GM18511 (cell line): ENCODE data around the gene AKAIN1.

Source experiments
- ATAC-seq: cut with Tn5 transposase; IDR thresholded peaks from one replicate; pipeline ENCODE4 v1.9.1; 2021; ENCODE audit warnings: mild to moderate bottlenecking, moderate library complexity; ENCODE audit not compliant: unreplicated experiment

Gene AKAIN1

GRCh38 chr18:5197032-5197434 lies at the start of gene AKAIN1:
Gene AKAIN1, minus strand, starts transcription at chr18:5197257. Its CDS starts 204 bp downstream, at chr18:5197053.
- ATAC-seq = no peak

GRCh38 chr18:5244941-5245340 lies 47.9 kb upstream of the AKAIN1 start:
- no peak for ATAC-seq

- ATAC-seq = no peak
These were observed 42.4 kb upstream of the AKAIN1 start for GRCh38 chr18:5239447-5239846.

DNA sequence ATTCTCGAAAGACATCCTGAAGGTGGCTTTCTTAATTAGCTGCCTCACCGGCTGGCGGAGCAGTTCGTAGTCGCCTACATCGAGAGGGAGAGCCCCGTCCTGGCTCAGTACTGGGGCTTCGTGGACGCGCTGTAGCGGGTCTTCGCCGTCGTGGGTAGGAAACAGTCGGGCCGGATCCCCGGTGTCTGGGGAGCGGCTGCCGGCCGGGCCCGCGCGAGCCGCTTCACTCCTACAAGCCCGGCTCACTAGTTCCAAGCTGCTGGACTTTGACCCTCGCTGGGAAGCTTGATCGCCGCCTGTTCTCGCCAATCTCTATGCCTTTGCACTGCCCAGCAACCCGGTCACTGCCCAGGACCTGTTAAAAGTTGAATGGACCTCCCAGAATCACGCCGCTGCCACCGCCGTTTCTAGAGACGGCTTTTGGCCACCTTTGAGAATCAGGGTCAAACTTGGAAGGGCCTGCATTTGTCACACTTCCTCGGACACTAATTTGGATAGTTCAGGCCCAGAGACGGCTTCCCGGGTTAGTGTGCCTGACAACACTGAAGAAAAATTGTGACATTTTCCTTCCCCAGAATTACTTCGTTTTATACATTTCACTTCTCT lies 41.4 kb upstream of the AKAIN1 start:
- peak; percentile 53 for ATAC-seq

GRCh38 chr18:5237723-5238370 lies 40.8 kb upstream of the AKAIN1 start:
- ATAC-seq = peak; percentile 91

DNA sequence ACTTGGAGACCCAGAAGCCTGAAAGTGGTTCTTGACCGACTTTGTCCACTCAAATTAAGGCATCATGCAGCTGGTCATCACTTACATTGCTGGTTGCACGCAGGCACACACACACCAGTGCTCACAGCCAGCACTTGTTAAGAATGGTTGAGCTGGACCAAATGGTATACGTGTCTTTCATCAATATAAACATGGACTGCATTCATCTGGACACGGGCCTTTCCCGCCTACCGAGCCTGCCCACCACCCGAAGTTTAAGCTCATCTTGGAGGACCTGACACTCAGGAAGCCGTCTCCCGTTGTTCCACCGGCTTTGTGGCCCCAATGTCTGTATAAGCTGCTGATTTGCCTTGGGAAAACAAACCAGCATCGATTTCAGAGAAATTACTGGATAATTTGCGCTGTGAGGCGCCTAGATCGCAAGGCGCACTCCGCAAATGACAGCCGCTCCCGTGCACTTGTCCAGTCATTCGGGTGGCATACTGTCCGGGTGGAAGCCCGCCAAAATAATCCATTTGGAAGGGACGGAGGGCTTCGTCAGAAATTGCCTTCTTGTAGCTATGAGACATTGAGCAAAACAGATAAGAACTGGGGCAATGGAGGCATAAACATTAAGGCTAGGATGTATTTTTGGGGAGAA lies 40.1 kb upstream of the AKAIN1 start:
- peak; percentile 50 for ATAC-seq

- no peak for ATAC-seq
These were observed 17.7 kb upstream of the AKAIN1 start for GRCh38 chr18:5214583-5215351.

DNA sequence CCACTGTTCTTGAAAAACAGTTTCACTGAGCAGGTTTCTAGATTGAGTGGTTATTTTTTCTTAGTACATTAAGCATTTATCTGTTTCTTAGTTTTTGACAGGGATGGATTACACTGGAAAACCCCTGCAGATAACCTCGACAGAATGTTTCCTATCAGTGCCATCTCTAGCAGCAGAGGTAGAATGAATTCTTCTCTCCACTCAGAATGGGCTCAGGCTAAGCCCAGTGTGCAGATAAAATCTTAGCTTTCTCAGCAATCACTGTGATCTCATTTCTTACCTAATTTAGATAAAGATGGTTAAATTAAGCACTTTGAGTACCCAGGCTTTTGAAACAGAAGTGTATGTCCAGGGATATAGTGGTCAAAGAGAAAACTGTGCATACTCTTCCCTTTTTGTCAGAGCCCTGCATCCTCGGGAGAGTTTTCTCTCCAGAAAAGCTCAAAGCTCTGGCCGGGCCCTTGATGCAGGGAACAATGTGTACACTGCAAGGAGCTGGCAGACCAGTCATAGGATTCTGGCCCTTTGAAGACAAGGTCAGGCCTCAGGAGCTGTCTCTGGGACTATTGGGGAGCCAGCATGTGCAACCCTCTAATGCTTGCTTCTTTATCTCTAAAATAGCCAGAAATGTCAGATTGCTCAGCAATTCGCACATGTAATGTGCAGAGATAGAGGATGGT lies 10.6 kb upstream of the AKAIN1 start:
- ATAC-seq = no peak

GRCh38 chr18:5198311-5198710 lies 1.3 kb upstream of the AKAIN1 start:
- no peak for ATAC-seq

GRCh38 chr18:5197461-5197860 lies 404 bp upstream of the AKAIN1 start:
- no peak for ATAC-seq

DNA sequence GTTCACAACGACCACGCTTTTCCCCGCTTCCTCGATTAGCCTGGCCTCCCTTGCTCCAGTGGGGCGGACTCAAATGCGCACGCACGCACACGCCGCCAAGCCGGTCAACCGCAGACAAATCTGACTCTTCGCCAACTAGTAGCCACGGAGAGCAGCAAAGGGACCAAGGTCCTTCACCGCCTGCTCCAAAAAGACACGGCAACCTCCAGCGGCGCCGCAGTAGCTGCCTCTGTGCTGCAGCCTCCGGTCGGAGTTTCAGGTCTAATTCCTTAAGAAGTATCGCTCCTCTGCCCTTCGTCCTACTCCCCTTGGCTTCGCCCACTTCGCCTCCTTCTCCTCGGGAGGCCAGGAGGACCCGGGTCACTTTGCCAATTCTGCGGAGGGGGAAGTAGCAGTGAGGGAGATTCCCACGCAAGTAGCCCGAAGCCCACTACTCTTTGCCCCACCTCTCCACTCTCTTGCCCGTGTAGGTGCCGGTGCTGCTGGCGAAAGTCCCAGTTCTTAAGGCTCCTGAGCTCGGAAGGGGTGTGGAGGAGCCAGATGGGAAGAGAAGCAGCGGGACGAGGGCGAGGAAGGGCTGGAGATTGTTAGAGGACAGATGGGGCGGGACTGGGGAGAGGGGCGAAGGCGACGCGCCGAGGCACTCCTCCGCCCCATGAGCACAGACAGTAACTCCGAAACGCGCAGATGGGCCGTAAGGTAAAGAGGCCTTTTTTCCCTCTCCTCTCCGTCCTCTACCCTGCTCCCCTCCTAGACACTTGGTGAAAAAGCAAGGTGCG lies 615 bp downstream of the AKAIN1 start:
- ATAC-seq = no peak

GRCh38 chr18:5195656-5196055 lies 1.4 kb downstream of the AKAIN1 start:
- no peak for ATAC-seq

DNA sequence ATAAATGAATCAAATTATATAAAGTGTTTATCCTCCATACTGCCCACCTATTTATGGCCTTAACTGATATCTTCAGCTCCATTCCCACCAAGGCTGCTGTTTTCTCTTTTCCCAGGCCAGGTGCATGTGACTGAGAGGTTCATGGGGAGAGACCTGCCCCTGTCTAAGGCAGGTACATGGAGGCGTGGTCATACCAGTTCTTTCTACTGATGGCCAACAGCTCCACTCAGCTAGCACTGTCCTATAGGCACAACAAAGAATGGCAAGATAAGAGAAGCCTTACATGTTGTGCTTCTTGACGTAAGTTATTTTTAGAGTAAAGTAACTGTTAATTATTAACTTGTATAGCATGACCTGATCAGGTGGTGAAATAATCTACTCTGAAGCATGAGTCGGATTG lies 16.8 kb downstream of the AKAIN1 start:
- no peak for ATAC-seq

DNA sequence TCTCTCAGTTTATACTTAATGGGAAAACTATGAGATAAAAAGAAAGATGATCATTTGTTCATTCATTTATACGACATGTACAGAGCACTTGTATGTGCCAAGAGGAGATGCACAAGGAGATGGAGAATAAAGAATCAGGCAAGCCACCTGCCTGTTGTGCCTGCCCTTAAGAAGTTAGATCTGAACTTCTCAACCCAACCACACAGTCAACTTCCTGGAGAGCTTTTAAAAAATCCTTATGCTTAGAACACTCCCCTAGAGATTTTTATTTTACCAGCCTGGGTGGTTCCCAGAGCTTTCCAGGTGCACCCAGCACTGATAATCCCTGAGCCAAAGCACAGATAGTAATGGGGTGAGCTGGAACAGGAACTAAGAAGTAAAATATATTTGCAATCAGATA lies 18.5 kb downstream of the AKAIN1 start:
- no peak for ATAC-seq

DNA sequence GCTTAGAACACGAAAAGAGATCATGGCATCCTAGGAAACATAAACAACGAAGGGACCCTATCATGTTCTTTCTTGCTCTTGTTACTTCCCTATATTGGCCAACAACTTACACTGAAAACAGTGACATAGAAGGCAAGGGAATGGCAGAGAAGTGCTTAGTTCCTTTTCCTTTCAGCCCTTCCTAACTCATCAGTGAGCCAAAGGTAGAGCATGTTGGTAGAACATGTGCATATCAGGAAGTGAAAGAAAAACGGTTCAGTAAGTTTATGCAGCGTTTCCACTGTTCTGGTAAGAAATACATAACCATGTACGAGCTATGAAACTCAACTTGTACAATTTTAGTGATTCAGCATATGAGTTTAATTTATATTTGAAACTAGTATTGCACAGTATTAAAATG lies 21.7 kb downstream of the AKAIN1 start:
- peak; percentile 95 for ATAC-seq

GRCh38 chr18:5173646-5174045 lies 23.4 kb downstream of the AKAIN1 start:
- ATAC-seq = no peak

GRCh38 chr18:5173236-5173635 lies 23.8 kb downstream of the AKAIN1 start:
- no peak for ATAC-seq

GRCh38 chr18:5167831-5168230 lies 29.2 kb downstream of the AKAIN1 start:
- no peak for ATAC-seq

DNA sequence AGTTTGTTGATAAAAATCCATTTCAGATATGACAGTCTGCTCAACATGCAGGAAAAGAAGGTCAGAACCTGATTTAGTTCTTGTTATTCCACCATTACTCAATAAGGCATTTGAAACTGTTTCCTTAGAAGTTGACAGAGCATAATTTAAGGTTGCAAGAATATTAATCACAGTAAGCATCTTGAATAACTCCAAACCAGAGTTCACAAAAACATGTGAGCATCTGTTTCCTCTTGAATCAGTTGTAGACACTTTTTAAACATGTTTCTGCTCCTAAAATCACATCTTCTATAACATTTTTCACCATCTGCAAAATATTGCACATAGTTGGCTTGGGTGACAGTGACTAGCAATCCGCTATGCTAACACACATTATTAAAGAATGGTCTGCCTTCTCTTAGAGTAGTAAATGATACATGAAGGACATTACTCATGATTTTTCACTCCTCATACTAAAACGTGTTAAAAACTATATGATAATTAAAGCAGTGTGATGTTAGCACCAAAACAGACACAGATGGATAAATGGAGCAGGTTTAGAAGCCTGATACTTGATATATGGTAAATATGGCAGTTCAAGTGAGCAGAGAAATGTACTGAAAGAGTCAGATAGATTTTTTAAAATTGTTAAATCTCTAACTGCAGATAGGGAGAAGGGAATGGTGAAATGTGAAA lies 30.3 kb downstream of the AKAIN1 start:
- no peak for ATAC-seq

DNA sequence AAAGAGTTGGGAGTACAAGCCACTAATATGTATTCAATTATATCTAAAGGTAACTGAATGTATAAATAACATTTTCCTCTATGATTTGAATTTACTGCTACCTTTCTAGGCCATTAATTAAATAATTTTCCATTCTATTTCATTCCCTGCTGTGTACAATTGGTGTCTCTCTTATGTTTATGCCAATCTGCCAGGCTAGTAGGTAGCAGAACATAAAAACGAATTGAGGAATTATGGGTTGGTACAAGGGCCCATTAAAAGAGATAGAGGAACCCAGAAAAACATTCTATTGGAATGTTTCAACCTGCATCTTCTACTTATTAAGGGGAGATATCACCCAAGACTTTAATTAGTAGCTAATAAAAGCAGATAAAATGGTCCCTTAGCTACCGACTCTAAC lies 32.2 kb downstream of the AKAIN1 start:
- ATAC-seq = no peak
